NCI-H1694 treated with DMSO at 0.1 percent for 48 hours (cell line): ENCODE data around the gene KNL1.
"Not testable (repeated sequence)": the region's sequence is repeated elsewhere in the genome, so short reads cannot be mapped to it uniquely, and the experiment has no call there.

Experiments
- DNase-seq: peaks from one replicate; lab custom pipeline; 2025; lab: John Stamatoyannopoulos, UW

KNL1 gene

DNA sequence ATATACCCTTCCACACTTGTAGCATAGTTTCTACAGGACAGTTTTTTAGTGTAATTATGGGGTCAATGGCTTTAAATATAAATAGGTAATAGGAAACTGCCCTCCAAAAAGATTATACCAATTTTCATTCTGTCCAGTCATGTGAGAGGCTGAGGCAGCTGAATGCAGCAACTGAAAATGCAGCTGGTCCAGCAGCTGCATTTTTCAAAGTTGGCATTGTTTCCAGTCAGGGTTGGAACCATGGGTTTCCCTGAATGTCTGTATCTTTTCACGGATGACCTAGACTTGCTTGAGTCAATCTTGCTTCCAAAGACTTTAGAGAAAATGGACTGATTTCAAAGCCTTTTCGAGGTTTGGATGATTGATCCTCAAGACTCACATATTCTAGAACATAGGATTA, 9.9 kb upstream of the KNL1 start:
- DNase-seq: no peak

DNA sequence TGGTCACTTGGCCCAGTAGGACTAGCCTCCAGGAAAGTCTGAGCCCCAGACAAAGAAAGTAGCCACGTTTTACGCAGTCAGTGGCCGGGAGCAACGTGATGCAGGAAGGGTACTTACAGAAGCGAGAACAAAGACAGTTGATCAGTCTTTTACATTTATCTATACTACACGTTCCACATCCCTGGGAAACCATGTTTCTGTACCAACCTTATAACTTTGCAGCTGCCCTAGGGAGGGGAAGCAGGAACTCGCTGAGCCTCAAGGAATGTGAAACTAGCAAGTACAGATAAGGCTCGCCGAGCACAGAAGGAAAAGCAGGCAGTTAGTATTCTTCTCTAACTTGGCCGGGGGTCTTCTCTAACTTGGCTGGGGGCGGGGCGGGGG, 3.4 kb upstream of the KNL1 start:
- DNase-seq: no peak

DNA sequence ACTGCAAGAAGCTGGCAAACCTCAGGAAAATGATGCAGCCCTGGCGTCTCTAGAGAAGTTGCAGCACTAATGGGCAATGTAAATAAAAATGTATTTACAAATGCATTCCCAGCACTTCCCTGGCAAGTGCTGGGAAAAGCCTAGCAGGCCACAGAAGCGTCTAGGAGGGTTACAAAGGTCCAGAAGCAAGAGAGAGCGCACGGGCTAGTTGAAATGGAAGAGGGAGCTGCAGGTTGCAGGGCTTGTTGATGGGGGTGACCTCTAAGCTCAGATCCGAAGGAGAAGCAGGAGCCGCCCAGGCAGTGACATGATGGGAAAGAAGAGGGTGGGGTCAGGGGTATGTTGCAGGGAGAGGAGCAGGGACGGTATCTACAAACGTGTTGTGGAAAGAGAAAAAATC, 2.7 kb upstream of the KNL1 start:
- DNase-seq: no peak

DNA sequence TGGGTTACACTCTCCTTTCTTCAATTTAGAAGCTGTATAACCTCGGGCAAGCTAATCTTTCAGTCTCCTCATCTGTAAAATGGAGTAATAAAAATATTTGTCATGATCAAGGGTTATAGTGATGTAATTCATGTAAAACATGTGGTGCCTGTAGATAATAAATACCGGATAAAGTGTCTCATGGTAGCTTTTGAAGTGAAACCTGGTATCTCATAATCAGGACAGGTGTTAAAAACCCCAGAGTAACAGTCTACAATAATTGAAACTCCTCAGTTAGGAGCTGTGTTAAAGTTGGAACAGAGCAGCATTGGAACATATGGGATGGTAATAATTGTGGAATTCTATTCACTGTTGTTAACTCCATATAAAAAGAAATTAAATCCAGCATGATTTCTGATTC, 884 bp upstream of the KNL1 start:
- DNase-seq: no peak

DNA sequence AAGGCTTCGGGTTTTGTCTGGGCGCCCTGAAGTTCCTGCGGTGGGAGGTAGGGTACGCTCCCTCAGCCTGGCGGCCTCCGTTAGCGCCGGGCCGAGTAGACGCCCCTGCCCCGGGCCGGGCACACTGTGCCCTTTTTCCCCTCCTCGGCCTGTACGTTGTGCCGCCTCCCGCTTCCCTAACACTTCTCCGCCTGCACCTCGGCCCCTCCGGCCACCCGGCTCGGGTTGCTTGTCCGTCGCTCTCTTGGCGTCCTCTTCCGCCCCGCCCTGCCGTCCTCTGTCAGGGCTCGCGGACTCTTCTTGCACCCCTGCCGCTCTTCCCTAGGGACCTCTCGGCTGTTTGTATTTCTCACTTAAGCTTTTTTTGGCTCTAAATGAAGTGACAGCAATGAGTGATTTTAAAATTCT, 384 bp downstream of the KNL1 start:
- DNase-seq: peak; percentile 38

DNA sequence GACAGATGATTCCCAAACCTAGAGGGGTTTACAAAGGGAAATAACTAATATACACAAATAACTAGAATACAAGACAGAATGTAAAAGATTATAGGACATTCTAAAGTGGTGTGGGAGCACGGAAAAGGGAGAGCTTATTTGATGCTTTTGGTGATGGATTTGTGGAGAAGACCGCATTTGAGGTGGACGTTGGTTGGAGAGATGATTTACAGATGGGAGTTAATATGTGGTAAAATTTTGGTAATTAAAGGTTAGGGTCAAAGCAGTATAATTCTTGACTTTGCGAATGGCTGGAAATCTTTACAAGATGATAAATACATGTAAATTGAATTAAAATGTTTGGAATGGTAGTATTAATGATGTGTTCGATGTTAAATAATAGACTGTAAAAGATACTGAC, 1.2 kb downstream of the KNL1 start:
- no peak for DNase-seq

DNA sequence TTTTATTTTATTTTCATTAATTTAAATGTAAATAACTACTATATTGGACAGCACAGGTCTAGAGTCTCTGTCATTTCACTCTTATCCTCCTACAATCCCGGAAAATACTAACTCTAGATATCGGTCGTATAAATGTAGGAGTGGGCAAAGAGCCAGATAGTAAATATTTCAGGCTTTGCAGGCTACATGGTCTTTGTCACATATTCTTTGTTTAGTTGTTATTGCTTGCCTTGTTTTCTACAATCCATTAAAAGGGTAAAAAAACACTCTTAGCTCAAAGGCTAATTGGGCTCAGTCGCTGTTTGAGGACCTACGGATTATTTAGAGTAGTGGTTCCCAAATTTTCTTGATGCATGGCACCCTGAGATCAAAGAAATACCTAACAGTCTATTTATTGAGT, 1.7 kb downstream of the KNL1 start:
- peak; percentile 7 for DNase-seq

DNA sequence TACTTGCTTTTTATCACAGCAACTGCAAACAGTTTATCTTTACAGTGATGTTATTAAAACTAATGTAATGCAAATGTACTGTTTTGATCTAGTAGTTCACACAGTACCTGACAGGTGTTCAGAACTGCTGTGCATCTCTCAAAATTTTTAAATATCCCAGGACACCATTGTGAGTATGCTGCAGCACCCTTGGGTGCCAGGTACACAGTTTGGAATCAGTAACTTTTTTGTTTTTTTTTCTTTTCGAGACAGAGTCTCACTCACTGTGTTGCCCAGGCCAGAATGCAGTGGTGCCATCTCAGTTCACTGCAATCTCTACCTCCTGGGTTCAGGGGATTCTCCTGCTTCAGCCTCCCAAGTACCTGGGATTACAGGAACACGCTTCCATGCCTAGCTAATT, 3.0 kb downstream of the KNL1 start:
- no peak for DNase-seq

DNA sequence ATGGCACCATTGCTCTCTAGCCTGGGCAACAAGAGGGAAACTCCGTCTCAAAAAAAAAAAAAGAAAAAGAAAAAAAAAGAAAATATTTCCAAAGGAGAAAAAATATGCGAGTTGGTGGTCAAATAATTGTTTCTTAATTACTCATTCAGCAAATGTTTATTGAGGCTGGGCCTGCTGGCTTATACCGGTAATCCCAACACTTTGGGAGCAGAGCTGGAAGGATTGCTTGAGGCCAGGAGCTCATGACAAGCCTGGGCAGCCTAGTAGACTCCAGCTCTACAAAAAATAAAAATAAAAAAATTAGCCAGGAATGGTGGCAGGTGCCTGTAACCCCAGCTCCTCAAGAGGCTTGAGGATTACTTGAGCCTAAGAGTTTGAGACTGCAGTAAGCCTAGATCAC, 4.1 kb downstream of the KNL1 start:
- no peak for DNase-seq

DNA sequence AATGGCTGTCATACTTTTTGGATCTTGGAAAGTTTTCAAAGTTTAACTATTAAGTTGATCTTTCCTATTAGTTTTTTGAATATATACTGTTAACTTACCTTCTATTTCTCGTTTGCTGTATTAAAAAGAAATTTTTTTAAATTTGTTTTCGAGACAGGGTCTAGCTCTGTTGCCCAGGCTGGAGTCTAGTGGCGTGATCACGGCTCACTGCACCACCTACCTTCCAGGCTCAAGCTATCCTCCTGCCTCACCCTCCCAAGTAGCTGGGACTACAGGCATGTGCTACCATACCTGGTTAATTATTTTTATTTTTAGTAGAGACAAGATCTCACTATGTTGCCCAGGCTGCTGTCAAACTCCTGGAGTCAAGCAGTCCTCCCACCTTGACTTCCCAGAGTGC, 4.6 kb downstream of the KNL1 start:
- no peak for DNase-seq

DNA sequence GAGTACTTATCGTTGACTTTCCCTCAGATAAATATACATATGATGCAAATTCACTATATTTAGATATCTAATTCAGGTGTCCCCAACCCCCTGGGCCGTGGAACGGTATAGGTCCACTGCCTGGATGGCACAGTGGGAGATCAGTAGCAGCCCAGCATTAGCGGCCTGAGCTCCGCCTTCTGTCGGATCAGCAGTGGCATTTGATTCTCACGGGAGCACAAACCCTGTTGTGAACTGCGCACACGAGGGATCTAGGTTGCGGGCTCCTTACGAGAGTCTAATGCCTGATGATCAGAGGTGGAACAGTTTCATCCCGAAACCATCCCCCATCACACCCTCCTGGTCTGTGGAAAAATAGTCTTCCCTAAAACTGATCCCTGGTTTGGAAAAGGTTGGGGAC, 6.9 kb downstream of the KNL1 start:
- no peak for DNase-seq

DNA sequence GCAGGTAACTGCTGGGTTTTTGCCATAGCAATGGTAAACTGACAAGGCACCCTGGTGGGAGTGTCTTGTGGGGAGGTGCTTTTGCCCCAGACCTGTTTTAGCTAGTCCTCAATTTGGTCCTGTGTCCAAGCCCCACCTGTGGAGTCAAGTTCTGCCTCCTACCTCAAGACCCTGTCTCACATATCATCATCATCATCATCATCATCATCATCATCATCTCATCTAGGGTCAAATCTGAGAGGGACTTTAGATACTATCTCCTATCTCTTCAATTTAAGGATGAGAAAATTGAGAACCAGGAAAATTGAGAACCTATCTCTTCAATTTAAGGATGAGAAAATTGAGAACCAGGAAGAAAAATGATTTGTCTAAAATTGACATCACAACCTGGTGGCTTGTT, 9.9 kb downstream of the KNL1 start:
- no peak for DNase-seq

DNA sequence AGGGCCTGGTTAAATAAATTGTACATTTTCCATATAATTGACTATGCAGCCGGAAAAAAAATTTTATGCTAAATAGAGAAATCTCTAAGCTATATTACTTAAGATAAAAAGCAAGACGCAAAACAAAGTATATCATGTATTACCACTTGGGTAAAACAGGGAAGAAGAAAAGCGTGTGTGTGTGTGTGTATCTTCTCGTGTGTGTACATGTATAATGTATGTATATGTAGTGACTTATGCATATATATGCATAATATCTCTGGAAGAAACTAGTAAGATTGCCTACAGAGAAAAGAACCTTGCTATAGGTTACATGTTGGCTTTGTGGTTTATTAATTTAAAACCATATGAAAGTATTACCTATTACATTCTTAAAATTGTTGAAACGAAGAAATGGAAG, 19.0 kb downstream of the KNL1 start:
- no peak for DNase-seq

DNA sequence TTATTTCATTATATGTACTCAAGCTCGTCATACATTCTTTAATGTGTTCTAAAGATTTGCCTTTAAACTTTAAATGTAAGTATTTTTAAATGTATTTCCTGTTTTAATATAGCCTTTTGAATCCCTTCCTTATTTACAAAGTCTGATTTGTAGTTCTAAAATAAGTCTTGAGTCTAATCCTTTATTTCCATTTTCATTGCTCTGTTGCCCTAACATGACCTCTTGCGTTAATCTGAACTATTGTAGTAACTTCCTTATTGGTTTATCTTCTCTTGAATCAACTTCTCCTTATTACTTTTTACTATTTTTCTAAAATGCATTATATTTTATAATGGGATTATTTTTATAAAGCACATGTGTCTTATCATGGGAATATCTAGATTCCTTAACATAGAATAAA, 24.0 kb downstream of the KNL1 start:
- no peak for DNase-seq

DNA sequence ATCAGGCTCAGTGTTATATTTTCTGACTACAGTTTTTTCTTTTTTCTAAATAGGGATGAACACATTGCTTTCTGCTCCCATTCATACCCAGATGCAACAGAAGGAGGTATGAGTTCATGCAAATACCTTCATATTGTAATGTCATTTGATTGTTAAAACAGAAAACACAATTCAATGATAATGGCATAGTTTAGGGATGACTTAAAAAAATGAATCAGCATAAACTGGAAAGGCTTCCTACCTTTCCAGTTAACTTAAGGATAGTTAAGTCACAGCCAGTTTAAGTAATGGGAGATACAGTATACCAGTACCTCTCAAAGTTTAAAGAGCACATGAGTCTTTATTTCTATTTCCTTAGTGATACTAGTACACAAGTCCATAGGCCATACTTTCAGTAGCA, 24.9 kb downstream of the KNL1 start:
- no peak for DNase-seq

DNA sequence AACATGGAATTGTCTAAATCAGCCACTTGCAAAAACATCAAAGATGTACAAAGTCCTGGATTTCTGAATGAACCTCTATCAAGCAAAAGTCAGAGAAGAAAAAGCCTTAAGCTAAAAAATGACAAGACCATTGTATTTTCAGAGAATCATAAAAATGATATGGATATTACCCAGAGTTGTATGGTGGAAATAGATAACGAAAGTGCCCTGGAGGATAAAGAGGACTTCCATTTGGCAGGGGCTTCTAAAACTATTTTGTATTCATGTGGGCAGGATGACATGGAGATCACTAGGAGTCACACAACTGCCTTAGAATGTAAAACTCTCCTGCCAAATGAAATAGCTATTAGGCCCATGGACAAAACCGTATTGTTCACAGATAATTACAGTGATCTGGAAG, 29.3 kb downstream of the KNL1 start:
- DNase-seq: no peak

DNA sequence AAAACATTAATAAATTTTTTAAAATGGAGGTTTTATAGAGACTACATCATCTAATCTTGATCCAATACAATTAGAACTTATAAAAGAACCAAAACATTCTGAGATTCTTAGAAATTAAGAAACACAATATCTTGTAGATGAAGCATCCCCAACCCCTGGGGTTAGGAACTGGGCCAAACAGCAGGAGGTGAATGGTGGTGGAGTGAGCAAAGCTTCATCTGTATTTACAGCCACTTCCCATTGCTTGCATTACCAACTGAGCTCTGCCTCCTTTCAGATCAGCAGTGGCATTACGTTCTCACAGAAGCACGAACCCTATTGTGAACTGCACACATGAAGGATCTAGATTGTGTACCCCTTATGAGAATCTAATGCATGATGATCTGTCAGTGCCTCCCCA, 36.3 kb downstream of the KNL1 start:
- DNase-seq: no peak

DNA sequence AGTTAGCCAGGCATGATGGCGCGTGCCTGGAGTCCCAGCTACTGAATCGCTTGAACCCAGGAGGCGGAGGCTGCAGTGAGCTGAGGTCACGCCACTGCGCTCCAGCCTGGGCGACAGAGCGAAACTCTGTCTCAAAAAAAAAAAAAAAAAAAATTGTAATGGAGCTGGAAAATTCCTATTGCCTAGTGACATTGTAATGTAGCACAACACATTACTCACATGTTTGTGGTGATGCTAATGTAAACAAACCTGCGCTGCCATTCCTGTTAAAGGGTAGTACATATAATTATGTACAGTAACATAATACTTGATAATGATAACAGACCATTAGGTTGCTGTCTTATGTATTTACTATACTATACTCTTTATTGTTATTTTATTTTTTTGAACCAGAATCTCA, 39.1 kb downstream of the KNL1 start:
- no peak for DNase-seq

DNA sequence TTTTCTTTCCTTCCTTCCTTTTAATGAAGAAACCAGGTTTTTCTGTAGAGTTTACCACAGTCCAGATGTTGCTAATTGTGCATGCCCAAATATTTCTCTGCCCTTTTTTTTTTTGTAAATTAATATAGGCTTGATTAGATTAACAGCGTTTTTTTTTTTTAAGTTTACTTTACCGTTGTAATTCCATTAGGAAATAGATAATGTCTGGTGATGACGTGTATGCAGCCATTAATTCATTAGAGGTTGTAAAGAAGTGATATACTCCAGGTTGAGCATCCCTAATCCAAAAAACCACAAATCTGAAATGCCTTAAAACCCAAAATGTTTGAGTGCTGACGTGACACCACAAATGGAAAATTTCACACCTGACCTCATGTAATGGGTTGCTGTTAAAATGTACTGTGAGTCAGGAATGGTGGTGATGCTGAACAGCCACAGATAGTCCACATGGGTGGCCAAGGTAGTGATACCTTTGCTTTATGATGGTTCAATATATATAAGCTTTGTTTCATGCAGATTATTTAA, 43.2 kb downstream of the KNL1 start:
- DNase-seq: no peak

DNA sequence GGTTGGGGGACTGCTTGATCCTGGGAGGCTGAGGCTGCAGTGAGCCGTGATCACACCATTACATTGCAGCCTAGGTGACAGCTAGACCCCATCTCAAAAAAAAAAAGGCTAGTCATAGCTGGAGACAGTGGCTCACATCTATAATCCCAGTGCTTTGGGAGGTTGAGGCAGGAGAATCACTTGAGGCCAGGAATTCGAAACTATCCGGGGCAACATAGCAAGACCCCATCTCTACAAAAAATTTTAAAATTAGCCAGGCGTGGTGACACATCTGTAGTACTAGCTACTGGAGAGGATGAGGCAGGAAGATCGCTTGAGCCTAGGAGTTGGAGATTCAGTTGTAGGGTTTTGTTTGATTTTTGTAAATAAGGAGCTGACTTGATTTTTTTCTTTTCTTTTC, 45.6 kb downstream of the KNL1 start:
- no peak for DNase-seq

DNA sequence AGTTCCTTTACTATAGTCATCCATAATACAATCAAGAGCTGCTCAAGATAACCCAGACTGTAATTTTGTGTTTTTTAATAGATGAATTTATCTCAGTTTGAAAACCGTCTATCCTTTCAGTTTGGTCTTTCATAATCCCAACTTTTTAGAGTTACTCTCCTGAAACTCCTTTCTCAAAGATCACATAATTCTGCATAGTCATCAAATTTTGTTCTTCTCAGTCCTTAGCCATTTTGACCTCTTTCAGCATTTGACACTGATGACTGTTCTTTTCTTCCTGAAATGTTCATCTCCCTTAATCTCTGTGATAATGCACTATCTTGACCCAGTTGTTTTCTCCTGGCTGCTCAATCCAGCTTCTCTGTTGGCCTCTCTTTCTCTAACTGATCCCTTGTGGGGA, 53.5 kb downstream of the KNL1 start:
- DNase-seq: no peak

DNA sequence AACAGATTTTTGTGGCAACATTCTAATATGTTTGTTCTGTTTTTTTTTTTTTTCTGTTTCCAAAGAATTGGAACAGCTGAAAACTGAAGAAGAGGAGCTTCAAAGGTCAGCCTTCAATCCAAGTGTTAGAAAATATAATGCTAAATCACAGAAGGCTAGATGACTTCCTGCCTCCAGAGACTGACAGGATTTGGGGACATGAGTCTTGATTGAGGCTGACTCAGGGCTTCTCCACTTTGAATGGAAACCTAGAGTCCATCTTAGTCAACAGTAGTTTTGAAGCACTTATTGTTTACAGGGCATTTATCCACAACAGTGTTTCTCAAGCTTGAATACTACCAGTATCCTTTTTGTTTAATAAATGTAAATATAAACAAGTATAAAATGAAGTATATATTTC, 56.4 kb downstream of the KNL1 start:
- no peak for DNase-seq

DNA sequence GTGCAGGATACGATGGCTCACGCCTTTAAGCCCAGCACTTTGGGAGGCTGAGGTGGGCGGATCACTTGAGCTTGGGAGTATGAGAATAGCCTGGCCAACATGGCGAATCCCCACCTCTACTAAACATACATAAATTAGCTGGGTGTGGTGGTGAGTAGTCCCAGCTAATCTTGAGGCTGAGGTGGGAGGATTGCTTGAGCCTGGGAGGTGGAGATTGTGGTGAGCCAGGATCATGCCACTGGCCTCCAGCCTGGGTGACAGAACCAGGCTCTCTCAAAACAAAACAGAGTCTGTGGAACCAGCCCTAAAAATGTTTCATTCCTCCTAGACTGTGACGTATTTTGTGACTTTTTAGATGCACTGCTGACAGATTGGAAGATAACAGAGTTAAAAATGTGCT, 66.6 kb downstream of the KNL1 start:
- DNase-seq: no peak

DNA sequence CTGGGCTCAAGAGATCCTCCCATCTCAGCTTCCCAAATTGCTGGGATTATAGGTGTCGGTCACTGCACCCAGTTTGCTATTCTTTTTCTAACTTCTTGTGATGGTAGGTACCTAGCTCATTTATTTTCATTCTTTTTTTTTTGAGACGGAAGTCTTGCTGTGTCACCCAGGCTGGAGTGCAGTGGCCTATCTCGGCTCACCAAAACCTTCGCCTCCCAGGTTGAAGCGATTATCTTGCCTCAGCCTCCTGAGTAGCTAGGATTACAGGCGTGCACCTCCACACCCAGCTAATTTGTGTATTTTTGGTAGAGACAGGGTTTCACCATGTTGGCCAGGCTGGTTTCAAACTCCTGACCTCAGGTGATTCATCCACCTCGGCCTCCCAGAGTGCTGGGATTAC, 70.9 kb downstream of the KNL1 start:
- DNase-seq: no peak

DNA sequence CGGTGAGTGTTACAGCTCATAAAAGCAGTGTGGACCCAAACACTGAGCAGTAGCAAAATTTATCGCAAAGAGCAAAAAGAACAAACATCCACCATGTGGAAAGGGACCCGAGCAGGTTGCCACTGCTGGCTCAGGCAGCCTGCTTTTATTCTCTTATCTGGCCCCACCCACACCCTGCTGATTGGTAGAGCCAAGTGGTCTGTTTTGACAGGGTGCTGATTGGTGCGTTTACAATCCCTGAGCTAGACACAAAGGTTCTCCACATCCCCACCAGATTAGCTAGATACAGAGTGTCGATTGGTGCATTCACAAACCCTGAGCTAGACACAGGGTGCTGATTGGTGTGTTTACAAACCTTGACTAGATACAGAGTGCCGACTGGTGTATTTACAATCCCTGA, 82.2 kb downstream of the KNL1 start:
- not testable (repeated sequence) for DNase-seq
